ENCODE measurements around the gene VTI1A. TPM values are rescaled to one million over a fixed set of nuclear protein-coding genes. Genes with fewer than 3 reads are reported as not detected.
A peak's percentile ranks its signal among the peaks of the same experiment; 100 is the strongest.

Gene VTI1A
- total RNA-seq, 1 donor from 2014 or later = 33.3 TPM

- DNase-seq (ENCODE audit: low read depth) (no peak), FAIRE-seq (no peak)
- no peaks in the 10 kb centered on the region for H3K79me2 ChIP-seq (ENCODE audit: insufficient read depth, low read length)
- H3K9me3 ChIP-seq (ENCODE audit: insufficient read depth, low read depth, low read length) = no peaks in the 10 kb centered on the region
- no peak overlapping the region for H3K9ac ChIP-seq (ENCODE audit: low read length)
- peaks cover 8% of the 10 kb centered on the region for H3K4me1 ChIP-seq (ENCODE audit: insufficient read depth, low read length)
- Mint-ChIP-seq H3K27me3 (ENCODE audit: low read depth, unreplicated experiment) (no peaks in the 10 kb centered on the region), H3K4me3 (ENCODE audit: unreplicated experiment) (no peak overlapping the region), H3K36me3 (ENCODE audit: low read depth, unreplicated experiment) (no peaks in the 10 kb centered on the region), H3K9me3 (ENCODE audit: unreplicated experiment) (no peaks in the 10 kb centered on the region), H3K27ac (ENCODE audit: unreplicated experiment) (no peak overlapping the region), H3K4me1 (ENCODE audit: low read depth, unreplicated experiment) (peaks cover 37% of the 10 kb centered on the region)
- no peak overlapping the region for H3K27ac ChIP-seq (ENCODE audit: low read depth, low read length)
- H3K27me3 ChIP-seq (ENCODE audit: insufficient read depth, low read length) = peaks cover 16% of the 10 kb centered on the region
- H2AFZ ChIP-seq (ENCODE audit: low read depth, low read length) = no peak overlapping the region
- no peak overlapping the region for H3K4me3 ChIP-seq (ENCODE audit: insufficient read depth, low read depth, low read length)
- H3K4me2 ChIP-seq (ENCODE audit: low read length) = no peak overlapping the region
- TF ChIP-seq CTCF (IDR thresholded peaks at IDR 0.05; ENCODE audit: insufficient read depth, low read depth, low read length) = no peak
- no peak for TF ChIP-seq EZH2 (IDR thresholded peaks at IDR 0.05; ENCODE audit: insufficient read depth, low read length)
- H3K36me3 ChIP-seq (ENCODE audit: insufficient read depth, low read length) = no peaks in the 10 kb centered on the region
- H4K20me1 ChIP-seq (ENCODE audit: insufficient read depth, low read length) = peaks cover 11% of the 10 kb centered on the region
Observed at GRCh38 chr10:112761256-112761655, 314.2 kb downstream of the VTI1A start.

GRCh38 chr10:112763916-112764520 lies 317.0 kb downstream of the VTI1A start:
- Mint-ChIP-seq H3K9me3 (ENCODE audit: unreplicated experiment) (no peaks in the 10 kb centered on the region), H3K27me3 (ENCODE audit: low read depth, unreplicated experiment) (no peaks in the 10 kb centered on the region), H3K4me1 (ENCODE audit: low read depth, unreplicated experiment) (peaks cover 29% of the 10 kb centered on the region), H3K4me3 (ENCODE audit: unreplicated experiment) (no peak overlapping the region), H3K36me3 (ENCODE audit: low read depth, unreplicated experiment) (peaks cover 2% of the 10 kb centered on the region), H3K27ac (ENCODE audit: unreplicated experiment) (peak overlapping the region; percentile 4)
- Histone ChIP-seq H4K20me1 (ENCODE audit: insufficient read depth, low read length) (peaks cover 11% of the 10 kb centered on the region), H3K27me3 (ENCODE audit: insufficient read depth, low read length) (peaks cover 24% of the 10 kb centered on the region), H3K9ac (ENCODE audit: low read length) (no peak overlapping the region), H3K79me2 (ENCODE audit: insufficient read depth, low read length) (no peaks in the 10 kb centered on the region), H2AFZ (ENCODE audit: low read depth, low read length) (no peak overlapping the region), H3K4me1 (ENCODE audit: insufficient read depth, low read length) (peaks cover 8% of the 10 kb centered on the region), H3K4me2 (ENCODE audit: low read length) (peak overlapping the region; percentile 61), H3K4me3 (ENCODE audit: insufficient read depth, low read depth, low read length) (no peak overlapping the region), H3K36me3 (ENCODE audit: insufficient read depth, low read length) (no peaks in the 10 kb centered on the region), H3K9me3 (ENCODE audit: insufficient read depth, low read depth, low read length) (no peaks in the 10 kb centered on the region), H3K27ac (ENCODE audit: low read depth, low read length) (no peak overlapping the region)
- no peak for TF ChIP-seq CTCF (IDR thresholded peaks at IDR 0.05; ENCODE audit: insufficient read depth, low read depth, low read length)
- TF ChIP-seq EZH2 (IDR thresholded peaks at IDR 0.05; ENCODE audit: insufficient read depth, low read length) = no peak
- FAIRE-seq (peak; percentile 43), DNase-seq (ENCODE audit: low read depth) (peak; percentile 96)

GRCh38 chr10:112765717-112766235 lies 318.8 kb downstream of the VTI1A start:
- Mint-ChIP-seq H3K4me1 (ENCODE audit: low read depth, unreplicated experiment) (peaks cover 17% of the 10 kb centered on the region), H3K36me3 (ENCODE audit: low read depth, unreplicated experiment) (peaks cover 2% of the 10 kb centered on the region), H3K4me3 (ENCODE audit: unreplicated experiment) (no peak overlapping the region), H3K27ac (ENCODE audit: unreplicated experiment) (no peak overlapping the region), H3K9me3 (ENCODE audit: unreplicated experiment) (no peaks in the 10 kb centered on the region), H3K27me3 (ENCODE audit: low read depth, unreplicated experiment) (no peaks in the 10 kb centered on the region)
- no peak overlapping the region for H3K27ac ChIP-seq (ENCODE audit: low read depth, low read length)
- H3K4me1 ChIP-seq (ENCODE audit: insufficient read depth, low read length) = peaks cover 8% of the 10 kb centered on the region
- DNase-seq (ENCODE audit: low read depth) = no peak
- no peak overlapping the region for H2AFZ ChIP-seq (ENCODE audit: low read depth, low read length)
- H3K27me3 ChIP-seq (ENCODE audit: insufficient read depth, low read length) = peaks cover 24% of the 10 kb centered on the region
- TF ChIP-seq CTCF (IDR thresholded peaks at IDR 0.05; ENCODE audit: insufficient read depth, low read depth, low read length) (no peak), EZH2 (IDR thresholded peaks at IDR 0.05; ENCODE audit: insufficient read depth, low read length) (no peak)
- no peak for FAIRE-seq
- no peak overlapping the region for H3K9ac ChIP-seq (ENCODE audit: low read length)
- H3K9me3 ChIP-seq (ENCODE audit: insufficient read depth, low read depth, low read length) = no peaks in the 10 kb centered on the region
- H4K20me1 ChIP-seq (ENCODE audit: insufficient read depth, low read length) = peaks cover 11% of the 10 kb centered on the region
- no peak overlapping the region for H3K4me3 ChIP-seq (ENCODE audit: insufficient read depth, low read depth, low read length)
- H3K79me2 ChIP-seq (ENCODE audit: insufficient read depth, low read length) = no peaks in the 10 kb centered on the region
- H3K36me3 ChIP-seq (ENCODE audit: insufficient read depth, low read length) = no peaks in the 10 kb centered on the region
- no peak overlapping the region for H3K4me2 ChIP-seq (ENCODE audit: low read length)

Measured in astrocyte (in vitro differentiated cells and primary cell).